K562 (cell line): Measurements from ENCODE around the gene KRT80. TPM values are rescaled to one million over a fixed set of nuclear protein-coding genes. Genes with fewer than 3 reads are reported as not detected.

Experiments used
- CBX2 ChIP-seq: fragments of 200-600 bp; sonication (generic); IDR thresholded peaks from one replicate; pipeline ENCODE4 v1.6.1; 2012; ENCODE audit warnings: mild to moderate bottlenecking, low read length, inconsistent platforms; ENCODE audit not compliant: insufficient read depth, poor library complexity, severe bottlenecking
- POLR3A ChIP-seq: IDR thresholded peaks from 2 replicates; pipeline ENCODE4 v1.6.1; 2011; ENCODE audit warnings: borderline replicate concordance, mild to moderate bottlenecking, moderate library complexity; ENCODE audit not compliant: insufficient read length, insufficient read depth; ENCODE audit errors: extremely low read depth
- TAF15 ChIP-seq: fragments of 200-400 bp; formaldehyde crosslinking; IDR thresholded peaks from 2 replicates; pipeline ENCODE4 v1.6.1; 2017; ENCODE audit warnings: mild to moderate bottlenecking, low read depth, low read length, moderate library complexity
- polyA plus RNA-seq, 8 experiments: library from polyadenylated mRNA; depleted of rRNA in 4 of 8; stranded (reverse) in 5 of 8; unstranded in 3 of 8; fragments of >200 nt; fragmentation: Nextera tagmentation in 2 of 8; fragmentation: Illumina TruSeq in 1 of 8; extraction: Ambion mirVana in 2 of 8; extraction: Trizol in 1 of 8; gene quantifications; 2 replicates each; pipeline versions ENCODE4 v1.2.1 to v1.2.3, GENCODE V29; 2011 to 2014; ENCODE audit warnings: inconsistent platforms in 1 of 8, missing spikeins in 1 of 8
- total RNA-seq, 7 experiments: library from RNA; depleted of rRNA in 6 of 7; stranded (reverse); fragments of >200 nt in 6 of 7; fragmentation: Illumina TruSeq in 2 of 7; extraction: Trizol in 2 of 7; gene quantifications; 2 replicates each; pipeline versions ENCODE4 v1.2.1 to v1.2.3, GENCODE V29; 2011 to 2021; ENCODE audit warnings: low replicate concordance in 1 of 7
- TF ChIP-seq, protein P1 (sequence below), 2 experiments: fragments of 450-650 bp in 1 of 2; sonication (generic) in 1 of 2; formaldehyde crosslinking in 1 of 2; IDR thresholded peaks; 2 replicates each; pipeline versions ENCODE4 v1.7.1 to v1.9.0; 2016 to 2022; ENCODE audit warnings: inconsistent platforms in 1 of 2, mild to moderate bottlenecking in 1 of 2, missing genetic modification reagents in 1 of 2
- TF ChIP-seq, protein P2 (sequence below): fragments of 450-650 bp; formaldehyde crosslinking; IDR thresholded peaks from 2 replicates; pipeline ENCODE4 v1.4.0; 2020; ENCODE audit warnings: mild to moderate bottlenecking, moderate library complexity

Gene KRT80
- total and polyA plus RNA-seq, 9 of the 15 experiments (the other 6 are each of a cell fraction or from before 2014, with no cell fraction given): not detected

GRCh38 chr12:52216807-52217206, 25.0 kb upstream of the KRT80 start (continued):
- TF ChIP-seq, protein P1, sequence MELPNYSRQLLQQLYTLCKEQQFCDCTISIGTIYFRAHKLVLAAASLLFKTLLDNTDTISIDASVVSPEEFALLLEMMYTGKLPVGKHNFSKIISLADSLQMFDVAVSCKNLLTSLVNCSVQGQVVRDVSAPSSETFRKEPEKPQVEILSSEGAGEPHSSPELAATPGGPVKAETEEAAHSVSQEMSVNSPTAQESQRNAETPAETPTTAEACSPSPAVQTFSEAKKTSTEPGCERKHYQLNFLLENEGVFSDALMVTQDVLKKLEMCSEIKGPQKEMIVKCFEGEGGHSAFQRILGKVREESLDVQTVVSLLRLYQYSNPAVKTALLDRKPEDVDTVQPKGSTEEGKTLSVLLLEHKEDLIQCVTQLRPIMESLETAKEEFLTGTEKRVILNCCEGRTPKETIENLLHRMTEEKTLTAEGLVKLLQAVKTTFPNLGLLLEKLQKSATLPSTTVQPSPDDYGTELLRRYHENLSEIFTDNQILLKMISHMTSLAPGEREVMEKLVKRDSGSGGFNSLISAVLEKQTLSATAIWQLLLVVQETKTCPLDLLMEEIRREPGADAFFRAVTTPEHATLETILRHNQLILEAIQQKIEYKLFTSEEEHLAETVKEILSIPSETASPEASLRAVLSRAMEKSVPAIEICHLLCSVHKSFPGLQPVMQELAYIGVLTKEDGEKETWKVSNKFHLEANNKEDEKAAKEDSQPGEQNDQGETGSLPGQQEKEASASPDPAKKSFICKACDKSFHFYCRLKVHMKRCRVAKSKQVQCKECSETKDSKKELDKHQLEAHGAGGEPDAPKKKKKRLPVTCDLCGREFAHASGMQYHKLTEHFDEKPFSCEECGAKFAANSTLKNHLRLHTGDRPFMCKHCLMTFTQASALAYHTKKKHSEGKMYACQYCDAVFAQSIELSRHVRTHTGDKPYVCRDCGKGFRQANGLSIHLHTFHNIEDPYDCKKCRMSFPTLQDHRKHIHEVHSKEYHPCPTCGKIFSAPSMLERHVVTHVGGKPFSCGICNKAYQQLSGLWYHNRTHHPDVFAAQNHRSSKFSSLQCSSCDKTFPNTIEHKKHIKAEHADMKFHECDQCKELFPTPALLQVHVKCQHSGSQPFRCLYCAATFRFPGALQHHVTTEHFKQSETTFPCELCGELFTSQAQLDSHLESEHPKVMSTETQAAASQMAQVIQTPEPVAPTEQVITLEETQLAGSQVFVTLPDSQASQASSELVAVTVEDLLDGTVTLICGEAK (IDR thresholded peaks at IDR 0.05): no peak
- TF ChIP-seq, protein P1 (CRISPR knock-in tag; IDR thresholded peaks at IDR 0.05): no peak
- no peak for TF ChIP-seq TAF15
- no peak for TF ChIP-seq POLR3A
- TF ChIP-seq, protein P2, sequence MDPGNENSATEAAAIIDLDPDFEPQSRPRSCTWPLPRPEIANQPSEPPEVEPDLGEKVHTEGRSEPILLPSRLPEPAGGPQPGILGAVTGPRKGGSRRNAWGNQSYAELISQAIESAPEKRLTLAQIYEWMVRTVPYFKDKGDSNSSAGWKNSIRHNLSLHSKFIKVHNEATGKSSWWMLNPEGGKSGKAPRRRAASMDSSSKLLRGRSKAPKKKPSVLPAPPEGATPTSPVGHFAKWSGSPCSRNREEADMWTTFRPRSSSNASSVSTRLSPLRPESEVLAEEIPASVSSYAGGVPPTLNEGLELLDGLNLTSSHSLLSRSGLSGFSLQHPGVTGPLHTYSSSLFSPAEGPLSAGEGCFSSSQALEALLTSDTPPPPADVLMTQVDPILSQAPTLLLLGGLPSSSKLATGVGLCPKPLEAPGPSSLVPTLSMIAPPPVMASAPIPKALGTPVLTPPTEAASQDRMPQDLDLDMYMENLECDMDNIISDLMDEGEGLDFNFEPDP (CRISPR knock-in tag): no peak
- no peak for TF ChIP-seq CBX2
